Skeletal muscle tissue (tissue), 4 donors: ENCODE results near the gene AGPS. TPM values are rescaled to one million over a fixed set of nuclear protein-coding genes. Genes with fewer than 3 reads are reported as not detected.

Source experiments
- H3K27ac ChIP-seq: one replicate; pipeline ENCODE4 v1.7.0; 2013; ENCODE audit warnings: mild to moderate bottlenecking, low read depth, low read length, inconsistent platforms
- H3K27me3 ChIP-seq, 3 donors: one replicate each; pipeline ENCODE4 v1.7.0; 2013; ENCODE audit warnings: low read length in 3 of 3; ENCODE audit not compliant: control insufficient read depth in 3 of 3, insufficient read depth in 3 of 3
- H3K36me3 ChIP-seq, 3 donors: one replicate each; pipeline ENCODE4 v1.7.0; 2013; ENCODE audit warnings: low read length in 3 of 3; ENCODE audit not compliant: control insufficient read depth in 3 of 3, insufficient read depth in 3 of 3
- H3K4me1 ChIP-seq, 3 donors: one replicate each; pipeline ENCODE4 v1.7.0; 2013; ENCODE audit warnings: low read length in 3 of 3, mild to moderate bottlenecking in 3 of 3; ENCODE audit not compliant: control insufficient read depth in 3 of 3, insufficient read depth in 3 of 3
- H3K4me3 ChIP-seq, 3 donors: one replicate each; pipeline ENCODE4 v1.7.0; 2013; ENCODE audit warnings: low read length in 3 of 3
- H3K9ac ChIP-seq, 3 donors: one replicate each; pipeline ENCODE4 v1.7.0; 2013; ENCODE audit warnings: low read length in 3 of 3, mild to moderate bottlenecking in 3 of 3, moderate library complexity in 2 of 3, low read depth in 1 of 3
- H3K9me3 ChIP-seq, 3 donors: one replicate each; pipeline ENCODE4 v1.7.0; 2013; ENCODE audit warnings: low read length in 3 of 3; ENCODE audit not compliant: control insufficient read depth in 3 of 3
- total RNA-seq: library from RNA; depleted of rRNA; stranded (reverse); fragments of >200 nt; gene quantifications from one replicate; pipeline ENCODE4 v1.2.3, GENCODE V29; 2014
- donor health status: Osteomylitis.

The AGPS gene
- total RNA-seq, 1 donor from 2014 or later, result 29.7 TPM

DNA sequence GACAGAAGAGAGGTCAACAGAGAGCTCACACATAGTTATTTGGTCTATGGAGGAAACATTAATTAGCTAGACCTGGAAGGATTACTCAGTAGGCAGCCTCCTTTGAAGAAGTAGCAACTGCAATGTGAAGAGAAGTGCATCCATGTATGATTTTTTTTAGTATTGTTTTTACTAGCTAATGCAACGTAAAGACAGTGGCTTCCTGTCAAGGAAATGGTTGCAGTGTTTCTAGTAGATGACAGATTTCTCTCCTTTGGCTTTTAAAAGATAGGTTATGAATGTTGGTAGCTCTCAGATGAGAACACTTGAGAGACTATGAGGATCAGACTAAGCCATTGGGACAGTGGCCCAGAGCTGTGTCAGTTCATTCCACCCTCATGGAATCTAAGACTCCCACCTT, 175.8 kb downstream of the AGPS start:
- Histone ChIP-seq H3K4me3 (no peak overlapping the region), H3K9me3 (no peaks in the 10 kb centered on the region), H3K4me1 (no peaks in the 10 kb centered on the region), H3K27ac (no peak overlapping the region), H3K27me3 (no peaks in the 10 kb centered on the region), H3K9ac (no peak overlapping the region), H3K36me3 (no peaks in the 10 kb centered on the region)

- Histone ChIP-seq H3K9me3 (no peaks in the 10 kb centered on the region), H3K36me3 (no peaks in the 10 kb centered on the region), H3K27ac (no peak overlapping the region), H3K4me1 (no peaks in the 10 kb centered on the region), H3K9ac (no peak overlapping the region), H3K4me3 (no peak overlapping the region), H3K27me3 (no peaks in the 10 kb centered on the region)
These were observed 176.3 kb downstream of the AGPS start for GRCh38 chr2:177568893-177569292.

DNA sequence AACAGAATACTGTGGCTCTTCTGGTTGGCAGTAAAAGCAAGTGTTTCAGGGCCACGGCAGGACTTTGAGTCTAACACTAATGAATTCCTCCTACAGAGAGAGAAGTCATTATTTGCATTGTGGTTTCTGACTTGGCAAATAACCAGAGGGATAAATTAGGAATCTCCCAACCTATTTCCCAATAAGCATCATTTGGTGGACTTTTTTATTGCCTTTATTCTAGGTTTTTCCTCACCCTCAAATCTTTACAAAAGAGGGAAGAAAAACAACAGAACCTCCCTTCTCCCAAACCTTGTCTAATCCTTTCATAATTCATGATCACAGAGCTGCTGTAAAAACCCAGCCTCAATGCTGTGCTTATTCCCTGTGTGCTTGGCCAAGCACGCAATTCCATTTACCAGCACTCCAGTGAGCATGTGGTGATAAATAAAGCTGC, 179.7 kb downstream of the AGPS start:
- Histone ChIP-seq H3K36me3 (no peaks in the 10 kb centered on the region), H3K4me1 (no peaks in the 10 kb centered on the region), H3K9me3 (no peaks in the 10 kb centered on the region), H3K4me3 (no peak overlapping the region), H3K27me3 (no peaks in the 10 kb centered on the region), H3K9ac (no peak overlapping the region), H3K27ac (no peak overlapping the region)

DNA sequence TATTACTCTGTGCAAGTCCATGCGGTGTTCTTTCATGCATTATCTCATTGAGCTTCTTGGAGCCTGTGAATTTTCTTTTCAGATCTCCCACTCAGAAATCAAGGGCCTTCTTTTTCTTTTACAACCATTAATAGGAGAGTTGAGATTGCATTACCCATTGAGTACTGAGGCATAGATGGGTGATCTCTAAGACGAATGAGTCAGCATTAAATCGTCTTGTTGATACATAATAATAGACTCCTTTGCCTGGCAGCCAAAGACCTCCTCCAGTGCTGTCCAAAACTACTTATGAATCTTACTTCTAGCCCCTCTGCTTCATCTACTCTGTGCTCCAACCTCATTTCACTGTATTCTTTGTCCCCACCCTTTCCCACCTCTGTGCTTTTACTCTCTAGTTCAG, 180.5 kb downstream of the AGPS start:
- Histone ChIP-seq H3K4me3 (no peak overlapping the region), H3K9me3 (no peaks in the 10 kb centered on the region), H3K36me3 (no peaks in the 10 kb centered on the region), H3K27ac (no peak overlapping the region), H3K9ac (no peak overlapping the region), H3K4me1 (no peaks in the 10 kb centered on the region), H3K27me3 (no peaks in the 10 kb centered on the region)

DNA sequence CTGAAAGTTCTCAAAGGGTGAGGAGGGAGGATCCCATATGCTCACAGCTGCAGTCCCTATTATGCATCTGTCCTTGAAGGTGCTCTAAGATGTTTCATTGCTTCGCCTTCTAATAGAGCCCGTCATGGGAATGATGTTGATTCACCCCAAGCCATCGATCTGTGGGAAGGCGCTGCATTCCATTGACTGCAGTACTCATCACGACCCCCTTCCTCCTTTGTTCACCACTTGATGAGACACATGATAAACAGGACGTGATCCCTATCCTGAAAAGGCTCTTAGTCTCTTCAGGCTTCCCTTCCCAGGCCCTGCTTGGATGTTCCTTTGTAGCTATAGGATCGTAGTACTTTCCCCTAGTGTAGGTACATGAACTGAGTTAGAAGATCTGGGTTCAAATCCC, 181.8 kb downstream of the AGPS start:
- Histone ChIP-seq H3K27ac (no peak overlapping the region), H3K4me1 (no peaks in the 10 kb centered on the region), H3K9me3 (no peaks in the 10 kb centered on the region), H3K9ac (no peak overlapping the region), H3K36me3 (no peaks in the 10 kb centered on the region), H3K4me3 (no peak overlapping the region), H3K27me3 (no peaks in the 10 kb centered on the region)

- Histone ChIP-seq H3K27me3 (no peaks in the 10 kb centered on the region), H3K9me3 (no peaks in the 10 kb centered on the region), H3K9ac (no peak overlapping the region), H3K36me3 (no peaks in the 10 kb centered on the region), H3K4me1 (no peaks in the 10 kb centered on the region), H3K27ac (no peak overlapping the region), H3K4me3 (no peak overlapping the region)
These were observed 182.8 kb downstream of the AGPS start for GRCh38 chr2:177575358-177575757.

- Histone ChIP-seq H3K27me3 (no peaks in the 10 kb centered on the region), H3K4me1 (no peaks in the 10 kb centered on the region), H3K27ac (no peak overlapping the region), H3K4me3 (no peak overlapping the region), H3K36me3 (no peaks in the 10 kb centered on the region), H3K9me3 (no peaks in the 10 kb centered on the region), H3K9ac (no peak overlapping the region)
These were observed 184.5 kb downstream of the AGPS start for GRCh38 chr2:177577075-177577474.

DNA sequence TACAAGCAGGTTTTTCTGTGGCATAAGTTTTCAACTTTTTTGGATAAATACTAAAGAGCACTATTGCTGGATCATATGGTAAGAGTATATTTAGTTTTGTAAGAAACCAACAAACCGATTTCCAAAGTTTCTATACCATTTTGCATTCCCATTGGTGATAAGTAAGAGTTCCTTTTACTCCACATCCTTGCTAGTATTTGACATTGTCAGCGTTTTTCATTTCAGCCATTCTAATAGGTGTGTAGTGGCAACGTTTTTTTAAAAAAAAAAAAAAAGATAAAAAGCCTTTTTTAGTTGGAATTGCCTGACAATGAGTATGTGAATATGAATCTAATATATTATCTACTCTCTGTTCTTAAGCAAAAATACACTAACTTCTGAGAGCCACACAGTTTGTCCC, 185.9 kb downstream of the AGPS start:
- Histone ChIP-seq H3K36me3 (no peaks in the 10 kb centered on the region), H3K9ac (no peak overlapping the region), H3K4me1 (no peaks in the 10 kb centered on the region), H3K4me3 (no peak overlapping the region), H3K27ac (no peak overlapping the region), H3K9me3 (no peaks in the 10 kb centered on the region), H3K27me3 (no peaks in the 10 kb centered on the region)

DNA sequence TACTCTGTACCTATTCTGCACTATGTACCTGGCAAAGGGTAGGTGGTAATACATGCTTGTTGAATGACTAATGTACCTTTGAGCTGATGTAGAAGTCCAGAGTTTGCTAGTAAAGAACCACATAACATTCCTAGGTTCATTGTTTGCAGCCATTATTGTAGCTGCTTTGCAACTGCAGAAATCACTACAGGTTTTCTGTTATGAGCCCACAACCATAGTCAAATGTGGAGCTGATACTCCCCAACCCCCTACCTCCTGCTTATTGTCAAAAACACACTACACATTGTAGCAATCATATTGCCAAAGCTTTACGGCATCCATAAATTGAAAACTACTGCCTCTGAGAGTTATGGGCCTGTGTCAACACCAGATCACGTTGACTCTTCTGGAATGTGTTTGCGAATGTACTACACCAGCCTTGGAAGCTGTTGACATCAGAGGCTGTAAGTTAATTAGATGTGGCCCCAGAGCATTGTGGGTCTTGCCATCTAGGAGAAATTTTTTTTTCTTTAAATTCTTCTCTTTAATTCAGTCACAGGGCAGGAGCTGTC, 187.0 kb downstream of the AGPS start:
- Histone ChIP-seq H3K9me3 (no peaks in the 10 kb centered on the region), H3K36me3 (no peaks in the 10 kb centered on the region), H3K4me1 (no peaks in the 10 kb centered on the region), H3K4me3 (no peak overlapping the region), H3K27me3 (no peaks in the 10 kb centered on the region), H3K9ac (no peak overlapping the region), H3K27ac (no peak overlapping the region)

DNA sequence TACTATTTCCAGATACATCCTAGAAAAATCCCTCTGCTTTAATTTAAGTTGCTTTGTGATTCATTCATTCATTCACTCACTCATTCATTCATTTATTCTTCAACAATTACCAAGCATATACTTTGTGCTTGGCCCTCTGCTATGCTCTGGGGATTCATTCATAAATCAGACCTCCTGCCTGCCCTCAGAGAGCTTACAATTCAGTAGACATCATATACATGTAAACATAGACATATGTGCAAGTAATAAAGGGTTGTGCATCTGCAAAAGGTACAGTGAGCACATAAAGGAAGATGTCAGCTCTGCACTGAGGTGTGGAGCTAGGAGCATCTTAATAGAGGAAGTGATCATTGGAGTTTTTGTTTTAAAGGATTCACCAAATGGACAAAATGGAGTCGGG, 189.4 kb downstream of the AGPS start:
- Histone ChIP-seq H3K27me3 (no peaks in the 10 kb centered on the region), H3K27ac (no peak overlapping the region), H3K36me3 (no peaks in the 10 kb centered on the region), H3K9me3 (no peaks in the 10 kb centered on the region), H3K4me3 (no peak overlapping the region), H3K9ac (no peak overlapping the region), H3K4me1 (peaks cover 2 to 10% (median 8%) of the 10 kb centered on the region in 3 donors)
